ENCODE measurements around the gene KIAA0586.
A peak's percentile ranks its signal among the peaks of the same experiment; 100 is the strongest.
"Not testable (repeated sequence)": the region's sequence is repeated elsewhere in the genome, so short reads cannot be mapped to it uniquely, and the experiment has no call there.

The KIAA0586 gene

DNA sequence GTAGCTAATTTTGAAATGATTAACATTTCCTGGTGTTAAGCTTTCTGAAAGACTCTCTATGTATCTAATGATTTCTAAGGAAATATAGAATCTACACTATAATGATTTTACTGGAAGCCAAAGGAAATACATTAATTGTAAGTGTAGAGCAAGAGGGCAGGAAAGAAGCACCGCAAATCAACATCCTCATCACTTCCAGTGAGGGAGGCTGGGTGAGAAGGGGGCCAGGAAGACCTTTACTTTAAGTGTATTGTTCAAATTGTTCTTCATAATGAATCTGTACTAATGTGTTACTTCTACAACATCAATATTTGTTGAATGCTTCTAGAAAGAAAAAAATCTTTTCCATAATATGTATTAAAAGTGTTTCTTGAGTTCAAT lies 144.9 kb downstream of the KIAA0586 start:
- DNase-seq (ENCODE audit: insufficient read length, low spot score) (no peak), FAIRE-seq (no peak)
- TF ChIP-seq, protein P1, sequence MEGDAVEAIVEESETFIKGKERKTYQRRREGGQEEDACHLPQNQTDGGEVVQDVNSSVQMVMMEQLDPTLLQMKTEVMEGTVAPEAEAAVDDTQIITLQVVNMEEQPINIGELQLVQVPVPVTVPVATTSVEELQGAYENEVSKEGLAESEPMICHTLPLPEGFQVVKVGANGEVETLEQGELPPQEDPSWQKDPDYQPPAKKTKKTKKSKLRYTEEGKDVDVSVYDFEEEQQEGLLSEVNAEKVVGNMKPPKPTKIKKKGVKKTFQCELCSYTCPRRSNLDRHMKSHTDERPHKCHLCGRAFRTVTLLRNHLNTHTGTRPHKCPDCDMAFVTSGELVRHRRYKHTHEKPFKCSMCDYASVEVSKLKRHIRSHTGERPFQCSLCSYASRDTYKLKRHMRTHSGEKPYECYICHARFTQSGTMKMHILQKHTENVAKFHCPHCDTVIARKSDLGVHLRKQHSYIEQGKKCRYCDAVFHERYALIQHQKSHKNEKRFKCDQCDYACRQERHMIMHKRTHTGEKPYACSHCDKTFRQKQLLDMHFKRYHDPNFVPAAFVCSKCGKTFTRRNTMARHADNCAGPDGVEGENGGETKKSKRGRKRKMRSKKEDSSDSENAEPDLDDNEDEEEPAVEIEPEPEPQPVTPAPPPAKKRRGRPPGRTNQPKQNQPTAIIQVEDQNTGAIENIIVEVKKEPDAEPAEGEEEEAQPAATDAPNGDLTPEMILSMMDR (IDR thresholded peaks at IDR 0.05; ENCODE audit: insufficient read depth, missing control alignments): no peak

GRCh38 chr14:58572863-58573262 lies 145.3 kb downstream of the KIAA0586 start:
- DNase-seq (ENCODE audit: insufficient read length, low spot score): no peak
- FAIRE-seq: no peak
- TF ChIP-seq, protein P1 (IDR thresholded peaks at IDR 0.05; ENCODE audit: insufficient read depth, missing control alignments): no peak

DNA sequence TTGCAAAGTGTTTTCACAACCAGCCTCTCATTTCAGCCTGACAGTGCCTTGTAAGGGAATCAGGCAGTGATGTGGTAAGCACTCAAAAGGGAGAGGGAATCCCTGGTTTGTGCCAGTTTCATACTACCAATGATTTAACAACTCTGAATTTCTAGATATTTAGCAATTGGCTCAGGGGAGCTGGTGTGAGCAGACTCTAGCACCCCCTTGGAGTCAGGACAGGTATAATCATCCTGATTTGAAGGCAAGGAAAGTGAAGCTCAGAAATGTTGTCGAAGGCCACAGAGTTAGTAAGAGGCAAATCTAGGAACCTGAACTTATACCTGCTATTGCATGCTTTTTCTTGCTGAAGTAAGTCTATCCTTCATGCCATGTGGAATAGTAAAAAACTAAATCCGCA lies 147.1 kb downstream of the KIAA0586 start:
- FAIRE-seq: no peak
- no peak for DNase-seq (ENCODE audit: insufficient read length, low spot score)
- TF ChIP-seq, protein P1 (IDR thresholded peaks at IDR 0.05; ENCODE audit: insufficient read depth, missing control alignments): peak; percentile 1

DNA sequence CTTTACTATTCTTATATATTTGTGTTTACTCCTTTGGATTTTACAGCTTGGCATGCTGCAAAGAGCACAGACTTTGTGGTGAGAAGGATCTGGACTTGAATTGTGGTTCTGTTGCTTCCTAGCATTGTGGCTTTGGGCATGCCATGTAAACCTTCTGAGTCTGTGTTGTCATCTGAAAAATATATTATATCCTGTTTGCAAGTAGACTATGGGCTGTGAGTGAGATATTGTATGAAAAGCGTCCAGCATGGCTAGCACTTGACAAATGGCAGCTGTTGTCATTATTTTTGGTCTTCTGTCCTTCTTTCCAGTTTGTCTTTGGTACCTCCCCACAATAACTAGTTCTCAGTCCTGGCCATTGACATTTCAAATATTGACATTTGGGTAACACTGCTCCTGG lies 148.4 kb downstream of the KIAA0586 start:
- FAIRE-seq (no peak), DNase-seq (ENCODE audit: insufficient read length, low spot score) (no peak)
- TF ChIP-seq, protein P1 (IDR thresholded peaks at IDR 0.05; ENCODE audit: insufficient read depth, missing control alignments): no peak

DNA sequence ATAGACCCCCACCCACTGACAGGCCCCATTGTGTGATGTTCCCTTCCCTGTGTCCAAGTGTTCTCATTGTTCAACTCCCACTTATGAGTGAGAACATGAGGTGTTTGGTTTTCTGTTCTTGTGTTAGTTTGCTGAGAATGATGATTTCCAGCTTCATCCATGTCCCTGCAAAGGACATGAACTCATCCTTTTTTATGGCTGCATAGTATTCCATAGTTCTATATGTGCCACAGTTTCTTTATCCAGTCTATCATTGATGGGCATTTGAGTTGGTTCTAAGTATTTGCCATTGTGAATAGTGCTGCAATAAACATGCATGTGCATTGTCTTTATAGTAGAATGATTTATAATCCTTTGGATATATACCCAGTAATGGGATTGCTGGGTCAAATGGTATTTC lies 152.5 kb downstream of the KIAA0586 start:
- not testable (repeated sequence) for FAIRE-seq; DNase-seq (ENCODE audit: insufficient read length, low spot score)

DNA sequence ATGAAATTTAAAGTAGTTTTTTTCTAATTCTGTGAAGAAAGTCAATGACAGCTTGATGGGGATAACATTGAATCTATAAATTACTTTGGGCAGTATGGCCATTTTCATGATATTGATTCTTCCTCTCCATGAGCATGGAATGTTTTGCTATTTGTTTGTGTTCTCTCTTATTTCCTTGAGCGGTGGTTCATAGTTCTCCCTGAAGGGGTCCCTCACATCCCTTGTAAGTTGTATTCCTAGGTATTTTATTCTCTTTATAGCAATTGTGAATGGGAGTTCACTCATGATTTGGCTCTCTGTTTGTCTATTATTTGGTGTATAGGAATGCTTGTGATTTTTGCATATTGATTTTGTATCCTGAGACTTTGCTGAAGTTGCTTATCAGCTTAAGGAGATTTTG lies 153.9 kb downstream of the KIAA0586 start:
- FAIRE-seq; DNase-seq (ENCODE audit: insufficient read length, low spot score): not testable (repeated sequence)

GRCh38 chr14:58584383-58584782 lies 156.9 kb downstream of the KIAA0586 start:
- DNase-seq (ENCODE audit: insufficient read length, low spot score) (no peak), FAIRE-seq (no peak)
- TF ChIP-seq, protein P1 (IDR thresholded peaks at IDR 0.05; ENCODE audit: insufficient read depth, missing control alignments): no peak

GRCh38 chr14:58587271-58587670 lies 159.8 kb downstream of the KIAA0586 start:
- FAIRE-seq (no peak), DNase-seq (ENCODE audit: insufficient read length, low spot score) (no peak)

DNA sequence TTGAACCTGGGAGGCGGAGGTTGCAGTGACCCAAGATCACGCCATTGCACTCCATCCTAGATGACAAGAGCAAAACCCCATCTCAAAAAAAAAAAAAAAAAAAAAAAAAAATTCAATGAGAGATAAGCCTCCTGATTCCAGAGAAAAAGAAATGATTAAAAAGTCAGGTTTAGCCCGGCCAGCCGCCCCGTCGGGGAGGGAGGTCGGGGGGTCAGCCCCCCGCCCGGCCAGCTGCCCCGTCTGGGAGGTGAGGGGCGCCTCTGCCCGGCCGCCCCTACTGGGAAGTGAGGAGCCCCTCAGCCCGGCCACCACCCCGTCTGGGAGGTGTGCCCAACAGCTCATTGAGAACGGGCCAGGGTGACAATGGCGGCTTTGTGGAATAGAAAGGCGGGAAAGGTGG lies 160.8 kb downstream of the KIAA0586 start:
- not testable (repeated sequence) for DNase-seq (ENCODE audit: insufficient read length, low spot score); FAIRE-seq

More at GRCh38 chr14:58587271-58587670, 159.8 kb downstream of the KIAA0586 start:
- TF ChIP-seq, protein P1 (IDR thresholded peaks at IDR 0.05; ENCODE audit: insufficient read depth, missing control alignments): no peak

Measured in D721Med (cell line).